GM18909 (cell line): ENCODE data around the gene SS18.
"Not testable (repeated sequence)": the region's sequence is repeated elsewhere in the genome, so short reads cannot be mapped to it uniquely, and the experiment has no call there.

Source experiments
- ATAC-seq: cut with Tn5 transposase; IDR thresholded peaks from one replicate; pipeline ENCODE4 v1.9.1; 2021; ENCODE audit warnings: mild to moderate bottlenecking; ENCODE audit not compliant: unreplicated experiment, poor library complexity

SS18 gene

GRCh38 chr18:26090130-26091046 lies at the start of gene SS18:
Gene SS18, minus strand, starts transcription at chr18:26090613. Its CDS starts 44 bp downstream, at chr18:26090569.
- ATAC-seq, result peak; percentile 78

GRCh38 chr18:26135548-26135947 lies 45.1 kb upstream of the SS18 start:
- no peak for ATAC-seq

- no peak for ATAC-seq
Measured at GRCh38 chr18:26134107-26134506, 43.7 kb upstream of the SS18 start.

- no peak for ATAC-seq
Measured at GRCh38 chr18:26133652-26134051, 43.2 kb upstream of the SS18 start, which contains the start of gene PSMA8. Gene PSMA8, plus strand, starts transcription at chr18:26133869. Its CDS starts 97 bp downstream, at chr18:26133966.

- not testable (repeated sequence) for ATAC-seq
Measured at GRCh38 chr18:26128192-26128591, 37.8 kb upstream of the SS18 start.

- no peak for ATAC-seq
Measured at GRCh38 chr18:26127786-26128185, 37.4 kb upstream of the SS18 start.

- not testable (repeated sequence) for ATAC-seq
Measured at GRCh38 chr18:26121994-26122393, 31.6 kb upstream of the SS18 start.

GRCh38 chr18:26121476-26121875 lies 31.1 kb upstream of the SS18 start:
- ATAC-seq, result no peak

- ATAC-seq, result no peak
Measured at GRCh38 chr18:26119246-26119645, 28.8 kb upstream of the SS18 start.

- ATAC-seq, result no peak
Measured at GRCh38 chr18:26104035-26104434, 13.6 kb upstream of the SS18 start.

- no peak for ATAC-seq
Measured at GRCh38 chr18:26103579-26103978, 13.2 kb upstream of the SS18 start.

GRCh38 chr18:26097563-26097962 lies 7.2 kb upstream of the SS18 start:
- ATAC-seq, result no peak

DNA sequence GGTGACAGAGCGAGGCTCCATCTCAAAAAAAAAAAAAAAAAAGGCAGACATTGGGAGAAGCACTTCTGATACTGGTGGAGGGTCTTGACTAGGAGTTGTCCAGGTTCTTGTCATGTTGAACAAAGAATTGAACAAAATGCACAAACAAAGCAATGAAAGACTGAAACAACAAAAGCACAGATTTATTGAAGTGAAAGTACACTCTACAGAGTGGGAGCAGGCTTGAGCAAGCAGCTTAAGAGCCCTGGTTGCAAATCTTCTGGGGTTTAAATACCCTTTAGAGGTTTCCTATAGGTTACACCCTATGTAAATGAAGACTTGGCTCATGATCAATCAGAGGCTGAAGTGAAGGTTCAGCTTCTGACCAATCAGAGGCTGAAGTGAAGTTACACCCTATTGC lies 6.4 kb upstream of the SS18 start:
- no peak for ATAC-seq

- ATAC-seq, result peak; percentile 48
Measured at GRCh38 chr18:26091047-26091630, 726 bp upstream of the SS18 start.

- ATAC-seq, result peak; percentile 8
Measured at GRCh38 chr18:26089293-26090129, 902 bp downstream of the SS18 start.

DNA sequence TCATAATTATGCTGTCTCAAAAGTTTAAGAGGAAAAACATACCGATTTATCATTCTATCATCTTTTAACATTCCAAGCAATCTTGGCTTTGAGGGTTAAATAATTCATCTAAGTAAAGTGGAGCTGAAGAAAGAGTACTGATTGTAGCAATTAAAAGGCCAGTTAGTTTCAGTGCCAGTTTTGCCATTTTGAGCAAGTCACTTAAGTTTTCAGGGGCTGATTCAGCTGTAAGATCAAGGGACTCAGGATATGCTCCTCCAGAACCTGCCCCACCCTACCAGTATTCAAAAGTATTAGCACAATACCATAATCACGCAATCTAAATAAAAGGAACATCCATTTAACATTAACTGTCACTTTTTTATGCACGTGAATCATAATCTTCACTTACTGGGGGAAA lies 1.9 kb downstream of the SS18 start:
- no peak for ATAC-seq

DNA sequence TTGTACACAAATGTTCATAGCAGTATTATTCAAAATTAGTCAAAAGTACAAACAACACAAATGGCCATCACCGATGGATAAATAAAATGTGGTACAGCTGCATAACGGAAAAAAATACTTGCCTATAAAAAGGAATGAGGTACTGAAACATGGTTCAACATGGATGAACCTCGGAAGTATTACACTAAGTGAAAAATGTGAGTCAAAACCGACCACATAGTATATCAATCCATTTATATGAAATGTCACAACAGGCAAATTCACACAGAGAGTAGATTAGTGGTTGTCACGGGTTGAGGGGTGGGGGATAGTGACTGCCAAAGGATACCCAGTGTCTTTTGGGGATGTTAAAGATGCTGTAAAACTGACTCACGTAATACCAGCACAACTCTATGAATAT lies 3.5 kb downstream of the SS18 start:
- no peak for ATAC-seq

DNA sequence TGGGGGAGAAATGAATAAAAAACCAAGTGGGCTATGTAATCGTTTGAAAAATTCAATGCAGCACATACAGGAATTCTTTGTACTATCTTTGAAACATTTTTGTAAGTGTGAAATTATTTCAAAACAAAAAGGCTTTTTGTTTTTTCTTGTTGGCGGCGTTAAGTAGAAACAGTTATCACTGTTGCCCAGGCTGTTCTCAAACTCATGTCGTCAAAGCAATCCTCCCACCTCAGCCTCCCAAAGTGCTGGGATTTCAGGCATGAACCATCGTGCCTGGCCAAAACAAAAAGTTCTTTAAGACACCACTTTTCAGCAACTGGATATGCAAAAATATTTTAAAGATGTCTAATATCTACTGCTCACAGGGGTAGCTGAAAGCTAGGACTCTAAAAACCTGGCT lies 5.4 kb downstream of the SS18 start:
- ATAC-seq, result no peak

DNA sequence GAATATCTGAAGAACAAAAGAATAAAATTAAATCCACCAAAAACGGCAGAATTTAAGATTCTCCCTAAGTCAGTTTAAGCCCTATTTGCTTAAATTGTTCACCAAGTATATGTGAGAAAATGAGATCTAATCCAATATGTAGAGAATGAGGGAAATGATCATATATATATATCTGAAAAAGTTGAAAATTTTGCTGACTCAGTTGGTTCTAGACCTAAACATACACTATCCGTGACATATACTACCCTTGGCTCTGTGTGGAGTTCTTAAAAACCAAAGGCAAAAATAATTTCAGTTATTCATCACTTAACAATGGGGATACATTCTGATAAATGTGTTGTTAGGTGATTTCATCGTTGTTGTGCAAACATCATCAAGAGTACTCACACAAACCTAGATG lies 7.3 kb downstream of the SS18 start:
- no peak for ATAC-seq

DNA sequence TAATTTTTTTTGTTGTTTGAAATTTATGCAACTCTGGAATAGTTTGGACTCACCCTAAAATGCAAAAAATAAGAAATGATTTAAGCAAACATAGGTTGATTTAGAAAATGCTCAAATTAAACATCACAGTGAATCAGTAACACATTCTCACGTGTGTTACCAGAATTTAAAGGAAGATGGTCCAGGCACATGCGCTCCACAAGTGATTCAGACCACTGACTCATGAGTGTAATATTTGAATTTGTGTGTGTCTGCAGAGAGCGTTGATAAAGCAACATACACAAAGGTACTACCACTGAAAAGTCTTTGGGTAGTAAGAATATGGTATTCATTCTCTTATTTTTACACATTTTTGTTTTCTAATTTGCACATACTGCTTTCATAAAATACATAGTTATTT lies 7.9 kb downstream of the SS18 start:
- ATAC-seq, result no peak

DNA sequence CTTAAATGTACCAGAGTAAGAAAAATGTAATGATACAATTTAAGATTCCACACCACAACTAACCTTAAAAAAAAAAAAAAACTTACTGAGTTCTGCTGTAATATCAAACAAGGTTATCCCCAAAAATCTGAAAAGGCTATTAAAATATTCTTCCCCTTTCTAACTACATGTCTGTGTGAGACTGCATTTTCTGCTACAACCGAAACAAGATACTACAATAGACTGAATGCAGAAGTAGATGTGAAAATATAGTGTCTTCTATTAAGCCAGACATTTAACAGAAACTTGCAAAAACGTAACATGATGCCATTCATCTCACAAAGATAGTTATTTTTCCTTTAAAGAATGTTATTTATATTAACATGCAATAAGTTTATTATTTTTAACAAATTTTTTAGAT lies 16.2 kb downstream of the SS18 start:
- ATAC-seq, result no peak
